ENCODE data around the gene C2orf72.

- no peak for TF ChIP-seq CTCF (IDR thresholded peaks at IDR 0.05)
- TF ChIP-seq POLR2A (IDR thresholded peaks at IDR 0.05): no peak
Observed at GRCh38 chr2:230989731-230990130, 47.6 kb upstream of the C2orf72 start.
